SJSA1 (cell line): ENCODE data around the gene MIPOL1. TPM values are rescaled to one million over a fixed set of nuclear protein-coding genes. Genes with fewer than 3 reads are reported as not detected.
"Not testable (repeated sequence)": the region's sequence is repeated elsewhere in the genome, so short reads cannot be mapped to it uniquely, and the experiment has no call there.

Experiments
- DNase-seq, 2 experiments: peaks; one replicate each; pipeline ENCODE4 v3.0.0-alpha.2; 2015 to 2020; ENCODE audit warnings: low spot score in 2 of 2, low read depth in 1 of 2
- H3K27ac ChIP-seq: fragments of 250-450 bp; sonication (Bioruptor Pico); 2 replicates; pipeline ENCODE4 v1.5.1; 2020; ENCODE audit warnings: mild to moderate bottlenecking, moderate library complexity
- H3K27me3 ChIP-seq: fragments of 250-450 bp; sonication (Bioruptor Pico); replicated peaks from 2 replicates; pipeline ENCODE4 v1.5.1; 2020; ENCODE audit warnings: mild to moderate bottlenecking, moderate library complexity
- H3K36me3 ChIP-seq: fragments of 250-450 bp; sonication (Bioruptor Pico); 2 replicates; pipeline ENCODE4 v1.5.1; 2020; ENCODE audit warnings: mild to moderate bottlenecking
- H3K4me1 ChIP-seq: fragments of 250-450 bp; sonication (Bioruptor Pico); replicated peaks from 2 replicates; pipeline ENCODE4 v1.6.1; 2021; ENCODE audit warnings: mild to moderate bottlenecking
- H3K4me3 ChIP-seq: fragments of 250-450 bp; sonication (Bioruptor Pico); 2 replicates; pipeline ENCODE4 v1.5.1; 2020; ENCODE audit warnings: mild to moderate bottlenecking
- H3K9me3 ChIP-seq: fragments of 250-450 bp; sonication (Bioruptor Pico); replicated peaks from 2 replicates; pipeline ENCODE4 v1.5.1; 2020; ENCODE audit warnings: mild to moderate bottlenecking
- total RNA-seq: library from RNA; depleted of rRNA; stranded (reverse); fragments of >200 nt; shearing (Covaris generic); gene quantifications from 2 replicates; pipeline ENCODE4 v1.2.3, GENCODE V29; 2014

The MIPOL1 gene
- total RNA-seq, 1 experiment from 2014 or later = 9.7 TPM

- no peaks in the 10 kb centered on the region for H3K36me3 ChIP-seq
- no peaks in the 10 kb centered on the region for H3K9me3 ChIP-seq
- H3K4me1 ChIP-seq = peaks cover 4% of the 10 kb centered on the region; the same call in 1 of the 2 replicates
- peak within 1 kb of the TSS; percentile 52 for H3K27ac ChIP-seq
- peak within 1 kb of the TSS; percentile 65 for H3K4me3 ChIP-seq
- DNase-seq = peak; percentile 78 to 84
- no peaks in the 10 kb centered on the region for H3K27me3 ChIP-seq
These were observed 25.5 kb upstream of the MIPOL1 start, which contains the start of gene SLC25A21 for GRCh38 chr14:37172024-37172869. SLC25A21 (minus strand) TSS chr14:37172606.

- no peaks in the 10 kb centered on the region for H3K9me3 ChIP-seq
- no peak overlapping the region for H3K27ac ChIP-seq
- DNase-seq = no peak
- H3K36me3 ChIP-seq = no peaks in the 10 kb centered on the region
- no peaks in the 10 kb centered on the region for H3K27me3 ChIP-seq
- H3K4me3 ChIP-seq = peak overlapping the region; percentile 65
- peaks cover 4% of the 10 kb centered on the region; the same call in 1 of the 2 replicates for H3K4me1 ChIP-seq
These were observed 24.7 kb upstream of the MIPOL1 start for GRCh38 chr14:37172936-37173614.

- no peak overlapping the region for H3K27ac ChIP-seq
- no peak overlapping the region for H3K4me3 ChIP-seq
- no peaks in the 10 kb centered on the region for H3K4me1 ChIP-seq
- H3K9me3 ChIP-seq = no peaks in the 10 kb centered on the region
- no peaks in the 10 kb centered on the region for H3K36me3 ChIP-seq
- H3K27me3 ChIP-seq = no peaks in the 10 kb centered on the region
- no peak for DNase-seq
These were observed 17.7 kb upstream of the MIPOL1 start for GRCh38 chr14:37179896-37180502.

- not testable (repeated sequence) for H3K27ac ChIP-seq, H3K4me3 ChIP-seq, H3K27me3 ChIP-seq, DNase-seq, H3K36me3 ChIP-seq, H3K9me3 ChIP-seq, H3K4me1 ChIP-seq
These were observed 16.9 kb upstream of the MIPOL1 start for GRCh38 chr14:37180886-37181285.

- H3K27me3 ChIP-seq = no peaks in the 10 kb centered on the region
- H3K4me3 ChIP-seq = no peak overlapping the region
- no peak for DNase-seq
- H3K9me3 ChIP-seq = no peaks in the 10 kb centered on the region
- H3K4me1 ChIP-seq = no peaks in the 10 kb centered on the region
- no peak overlapping the region for H3K27ac ChIP-seq
- H3K36me3 ChIP-seq = no peaks in the 10 kb centered on the region
These were observed 16.3 kb upstream of the MIPOL1 start for GRCh38 chr14:37181441-37181840.

- H3K9me3 ChIP-seq, DNase-seq, H3K27me3 ChIP-seq, H3K36me3 ChIP-seq, H3K4me3 ChIP-seq, H3K4me1 ChIP-seq, H3K27ac ChIP-seq: not testable (repeated sequence)
These were observed 13.2 kb upstream of the MIPOL1 start for GRCh38 chr14:37184520-37184919.

GRCh38 chr14:37185670-37186069 lies 12.1 kb upstream of the MIPOL1 start:
- no peak overlapping the region for H3K4me3 ChIP-seq
- H3K27ac ChIP-seq = no peak overlapping the region
- H3K9me3 ChIP-seq = no peaks in the 10 kb centered on the region
- no peaks in the 10 kb centered on the region for H3K27me3 ChIP-seq
- H3K36me3 ChIP-seq = no peaks in the 10 kb centered on the region
- DNase-seq = no peak
- no peaks in the 10 kb centered on the region for H3K4me1 ChIP-seq

- no peak overlapping the region for H3K4me3 ChIP-seq
- no peaks in the 10 kb centered on the region for H3K36me3 ChIP-seq
- no peaks in the 10 kb centered on the region for H3K9me3 ChIP-seq
- no peaks in the 10 kb centered on the region for H3K4me1 ChIP-seq
- no peaks in the 10 kb centered on the region for H3K27me3 ChIP-seq
- no peak for DNase-seq
- no peak overlapping the region for H3K27ac ChIP-seq
These were observed 10.9 kb upstream of the MIPOL1 start for GRCh38 chr14:37186865-37187264.

GRCh38 chr14:37187294-37187693 lies 10.4 kb upstream of the MIPOL1 start:
- H3K36me3 ChIP-seq = no peaks in the 10 kb centered on the region
- H3K27ac ChIP-seq = no peak overlapping the region
- no peaks in the 10 kb centered on the region for H3K9me3 ChIP-seq
- no peaks in the 10 kb centered on the region for H3K27me3 ChIP-seq
- no peak overlapping the region for H3K4me3 ChIP-seq
- no peaks in the 10 kb centered on the region for H3K4me1 ChIP-seq
- DNase-seq = no peak

- H3K4me3 ChIP-seq, H3K9me3 ChIP-seq, H3K36me3 ChIP-seq, H3K4me1 ChIP-seq, DNase-seq, H3K27ac ChIP-seq, H3K27me3 ChIP-seq: not testable (repeated sequence)
These were observed 9.7 kb upstream of the MIPOL1 start for GRCh38 chr14:37187840-37188577.

GRCh38 chr14:37189733-37190132 lies 8.0 kb upstream of the MIPOL1 start:
- H3K9me3 ChIP-seq, H3K36me3 ChIP-seq, H3K27me3 ChIP-seq, H3K4me1 ChIP-seq, DNase-seq, H3K4me3 ChIP-seq, H3K27ac ChIP-seq: not testable (repeated sequence)

GRCh38 chr14:37194698-37195097 lies 3.0 kb upstream of the MIPOL1 start:
- no peaks in the 10 kb centered on the region for H3K27me3 ChIP-seq
- DNase-seq = no peak
- no peak overlapping the region for H3K27ac ChIP-seq
- H3K4me1 ChIP-seq = no peaks in the 10 kb centered on the region
- H3K9me3 ChIP-seq = no peaks in the 10 kb centered on the region
- no peak overlapping the region for H3K4me3 ChIP-seq
- H3K36me3 ChIP-seq = no peaks in the 10 kb centered on the region

GRCh38 chr14:37195327-37195726 lies 2.4 kb upstream of the MIPOL1 start:
- DNase-seq = no peak
- H3K27me3 ChIP-seq = no peaks in the 10 kb centered on the region
- H3K36me3 ChIP-seq = no peaks in the 10 kb centered on the region
- no peak overlapping the region for H3K4me3 ChIP-seq
- H3K27ac ChIP-seq = no peak overlapping the region
- H3K9me3 ChIP-seq = no peaks in the 10 kb centered on the region
- no peaks in the 10 kb centered on the region for H3K4me1 ChIP-seq
